Measurements from ENCODE around the gene HOXA2.

The HOXA2 gene

DNA sequence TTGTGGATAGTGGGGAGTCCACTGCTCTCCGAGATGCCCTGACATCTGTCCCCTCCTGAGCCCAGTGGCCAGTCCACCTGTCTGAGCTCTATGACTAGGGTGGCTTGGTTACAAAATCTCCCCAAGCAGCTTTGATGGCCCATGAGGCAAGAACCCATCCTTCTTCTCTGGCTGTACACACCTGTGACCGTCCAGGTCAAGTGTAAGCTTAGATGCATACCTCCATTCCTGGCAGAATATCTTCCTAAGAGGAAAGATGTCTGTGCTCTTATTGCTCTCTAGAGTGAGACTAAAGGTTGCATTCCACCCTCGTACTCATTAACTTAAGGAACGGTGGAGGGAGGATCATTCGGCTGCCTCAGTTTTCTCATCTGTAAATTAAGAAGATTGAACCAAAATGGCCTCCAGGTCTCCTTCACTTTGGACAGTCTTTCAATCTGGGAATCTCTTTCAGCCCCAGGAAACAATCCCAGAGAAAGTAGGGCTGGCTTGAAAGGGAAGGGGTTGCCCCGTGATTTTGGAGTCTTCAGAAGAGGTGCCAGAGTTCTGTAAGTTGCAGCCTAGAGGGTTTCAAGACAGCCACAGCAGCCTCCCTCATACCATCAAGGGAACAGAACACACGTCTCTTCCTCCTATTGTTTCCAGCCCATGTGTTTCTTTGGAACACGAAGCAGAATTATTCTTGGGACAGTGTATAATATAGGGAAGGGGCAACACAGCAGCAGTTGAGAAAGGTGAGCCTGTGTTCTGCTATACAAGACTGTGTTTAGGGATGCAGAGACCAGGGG, 22.6 kb upstream of the HOXA2 start:
- DNase-seq (ENCODE audit: low spot score) = no peak

DNA sequence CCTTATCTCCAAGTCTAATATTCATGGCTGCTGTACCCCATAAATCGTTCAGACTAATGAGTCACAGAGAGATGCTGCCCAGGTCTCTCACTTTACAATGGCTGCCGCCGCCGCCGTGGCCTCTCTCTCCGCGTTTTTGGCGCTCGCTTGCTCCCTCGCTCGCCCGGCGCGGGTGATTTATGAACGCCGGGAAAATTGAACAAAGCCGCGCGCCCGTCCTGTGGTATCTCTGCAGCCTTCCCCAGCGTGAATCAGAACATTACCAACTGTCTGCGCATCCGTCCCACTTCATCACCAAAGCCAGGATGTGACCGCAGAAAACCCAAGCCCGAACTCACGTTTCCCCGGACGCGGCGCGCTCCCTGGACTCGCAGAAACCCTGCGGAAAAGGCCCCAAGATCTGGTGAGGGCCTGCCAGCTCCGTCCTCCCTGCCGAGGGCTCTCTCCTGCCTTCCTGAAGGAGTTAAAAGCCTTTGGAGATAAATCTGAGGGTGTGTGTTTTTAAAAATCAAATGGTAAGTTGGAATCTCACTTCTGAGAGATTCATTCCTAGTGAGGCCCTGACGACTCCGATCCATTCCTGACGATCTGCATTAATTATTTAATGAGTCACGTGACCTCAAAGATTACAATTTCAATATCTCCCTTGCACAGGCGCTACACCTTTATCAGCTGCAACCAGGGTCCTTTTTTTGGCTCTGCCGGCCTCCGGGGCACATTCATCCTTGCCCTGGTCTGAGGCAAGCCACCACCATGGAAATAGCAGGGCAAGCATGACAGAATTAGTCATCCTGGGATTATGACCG, 21.8 kb upstream of the HOXA2 start:
- DNase-seq (ENCODE audit: low spot score) = peak; percentile 81

DNA sequence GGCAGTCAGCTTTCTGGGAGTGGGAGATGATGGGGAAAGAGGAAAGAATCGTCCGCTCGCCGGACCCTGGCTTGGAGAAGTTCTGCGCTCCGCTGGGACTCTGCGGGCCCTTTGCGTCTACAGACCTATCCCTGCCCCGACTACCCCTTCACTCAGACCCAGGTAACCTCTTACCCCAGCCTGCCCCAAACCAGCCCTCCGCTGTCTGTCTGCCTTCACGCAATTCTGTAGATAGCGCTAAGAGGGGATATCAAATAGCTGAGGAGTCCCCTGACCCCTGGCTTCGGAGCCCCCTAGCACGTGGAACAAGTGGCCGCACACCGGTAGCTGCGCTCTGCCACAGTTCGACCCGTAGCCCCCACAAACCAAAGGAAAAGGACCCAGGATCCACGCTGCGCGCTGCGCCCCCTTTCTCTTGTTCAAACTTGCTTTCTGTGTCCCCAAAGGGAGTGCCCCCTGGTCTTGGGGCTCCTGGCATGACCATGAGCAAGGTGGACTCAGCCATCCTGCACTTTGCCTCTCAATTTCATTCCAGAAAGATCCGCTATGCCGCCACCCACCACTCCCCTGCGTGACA, 21.1 kb upstream of the HOXA2 start:
- no peak for DNase-seq (ENCODE audit: low spot score)

DNA sequence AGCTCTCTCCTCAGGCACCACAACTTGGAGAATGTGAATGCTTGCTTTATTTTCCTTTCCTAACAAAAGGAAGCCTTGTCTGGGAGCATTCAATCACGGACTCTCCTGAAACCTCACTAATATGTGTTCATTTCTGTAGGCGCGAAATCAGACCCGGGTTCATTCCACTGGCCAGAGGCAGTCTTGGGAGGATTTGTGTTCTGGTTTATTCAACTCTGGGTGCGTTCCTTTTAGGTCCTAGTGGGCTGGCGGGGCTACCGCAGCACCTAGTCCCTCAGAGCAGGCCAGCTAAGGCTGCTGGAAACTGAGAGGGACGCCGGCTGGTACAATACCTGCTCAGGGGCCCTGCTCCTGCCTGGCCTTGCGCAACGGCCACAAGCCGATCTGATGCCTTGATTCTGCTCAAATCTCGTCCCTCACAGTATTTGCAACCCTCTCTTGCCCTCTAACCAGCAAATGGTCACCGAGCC, 20.6 kb upstream of the HOXA2 start:
- DNase-seq (ENCODE audit: low spot score) = no peak

DNA sequence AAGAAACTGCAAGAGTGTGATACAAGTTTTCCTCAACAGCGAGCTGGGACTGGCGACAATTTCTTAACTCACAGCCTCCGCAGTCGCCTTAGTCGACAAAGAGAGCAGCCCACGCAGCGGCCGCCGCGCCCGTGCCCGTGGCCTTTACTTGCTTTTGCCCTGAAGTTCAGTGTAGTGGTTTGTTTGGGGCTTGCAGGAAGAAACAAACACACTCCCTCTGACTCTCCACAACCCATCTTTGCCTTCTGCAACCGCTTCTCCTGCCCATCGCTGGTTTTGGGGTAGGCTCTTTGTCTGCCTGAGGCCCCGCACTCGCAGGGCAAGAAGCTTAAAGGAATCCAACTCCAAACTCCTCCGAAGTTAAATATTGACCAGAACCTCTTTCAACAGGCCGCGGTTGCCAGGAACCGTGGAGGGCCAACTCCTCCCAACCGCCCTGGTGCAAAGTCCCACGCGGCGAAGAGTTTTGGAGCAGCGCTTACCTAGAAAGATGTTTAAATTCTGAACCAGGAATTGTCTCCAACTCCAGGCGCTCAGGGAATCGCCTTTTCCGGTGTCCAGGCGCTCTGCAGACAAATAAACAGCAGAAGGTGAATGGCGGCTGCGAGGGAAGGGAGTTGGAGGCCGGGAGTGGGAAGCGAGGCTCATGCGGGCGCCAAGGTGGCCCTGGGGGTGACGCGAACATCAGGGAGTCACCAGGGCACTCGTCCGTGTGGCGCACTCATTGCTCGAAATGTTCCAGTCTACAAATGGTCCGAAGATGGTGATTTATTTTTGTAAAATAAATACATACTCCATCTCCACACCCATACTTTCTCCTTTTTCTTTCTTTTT, 19.8 kb upstream of the HOXA2 start:
- no peak for DNase-seq (ENCODE audit: low spot score)

DNA sequence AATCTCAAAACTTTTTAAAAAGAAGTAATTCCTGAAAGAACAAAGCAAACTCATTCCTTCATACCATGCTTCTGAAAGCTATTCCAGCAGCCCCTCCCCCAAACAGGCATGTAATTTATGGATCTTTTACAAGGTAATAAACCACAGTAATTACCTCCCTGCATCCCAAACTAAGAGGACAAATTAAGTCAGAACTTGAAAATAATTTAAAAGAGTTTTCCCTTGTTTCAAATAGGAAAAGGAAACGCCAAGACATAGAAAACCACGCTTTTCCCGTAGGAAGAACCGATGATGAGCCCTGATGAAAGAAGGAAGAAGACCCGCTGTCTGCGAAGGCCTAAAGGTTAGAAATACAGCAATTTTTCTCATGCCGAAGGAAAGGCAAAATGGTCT, 19.2 kb upstream of the HOXA2 start:
- DNase-seq (ENCODE audit: low spot score) = no peak

DNA sequence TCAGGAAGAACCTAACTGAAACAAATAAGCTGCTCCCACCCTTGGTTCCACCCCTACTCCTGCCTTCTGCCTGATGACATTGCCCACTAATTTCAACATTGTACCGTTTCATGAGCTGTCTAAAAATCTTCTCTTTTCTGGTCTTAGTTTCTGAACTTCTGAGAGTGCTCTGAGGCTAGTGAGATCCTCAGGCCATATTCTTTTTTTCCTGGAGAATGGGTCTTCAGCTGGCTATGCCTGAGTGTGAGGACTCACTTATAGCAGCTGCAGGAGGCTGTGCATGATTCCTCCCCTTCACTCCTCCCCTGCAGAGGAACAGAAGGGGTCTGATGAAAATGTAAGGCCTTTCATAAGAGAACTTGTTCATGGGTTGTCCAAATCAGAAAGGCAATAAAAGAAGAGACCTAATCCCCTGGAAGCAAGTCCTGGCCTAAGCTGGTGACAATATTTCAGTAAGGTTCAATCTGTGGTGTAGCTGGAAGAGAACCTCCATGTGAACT, 17.0 kb upstream of the HOXA2 start:
- no peak for DNase-seq (ENCODE audit: low spot score)

DNA sequence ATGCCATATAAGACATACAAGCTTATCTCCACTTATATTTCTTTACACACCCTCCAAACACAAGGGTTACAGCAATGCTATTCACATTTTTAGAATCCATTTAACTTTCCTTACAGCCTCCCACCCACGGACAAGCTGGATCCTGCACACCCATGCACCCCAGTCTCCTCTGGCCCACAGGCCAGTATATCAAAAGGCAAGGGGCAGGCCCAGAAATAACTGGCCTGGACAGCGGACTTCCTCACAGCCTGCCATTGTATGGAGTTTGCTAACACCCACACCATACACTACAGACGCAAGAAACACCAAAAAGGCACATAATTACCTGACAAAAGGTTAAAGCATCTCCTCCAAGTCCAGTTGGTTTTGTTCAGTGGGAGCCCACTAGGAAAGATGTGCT, 16.1 kb upstream of the HOXA2 start:
- DNase-seq (ENCODE audit: low spot score) = no peak

DNA sequence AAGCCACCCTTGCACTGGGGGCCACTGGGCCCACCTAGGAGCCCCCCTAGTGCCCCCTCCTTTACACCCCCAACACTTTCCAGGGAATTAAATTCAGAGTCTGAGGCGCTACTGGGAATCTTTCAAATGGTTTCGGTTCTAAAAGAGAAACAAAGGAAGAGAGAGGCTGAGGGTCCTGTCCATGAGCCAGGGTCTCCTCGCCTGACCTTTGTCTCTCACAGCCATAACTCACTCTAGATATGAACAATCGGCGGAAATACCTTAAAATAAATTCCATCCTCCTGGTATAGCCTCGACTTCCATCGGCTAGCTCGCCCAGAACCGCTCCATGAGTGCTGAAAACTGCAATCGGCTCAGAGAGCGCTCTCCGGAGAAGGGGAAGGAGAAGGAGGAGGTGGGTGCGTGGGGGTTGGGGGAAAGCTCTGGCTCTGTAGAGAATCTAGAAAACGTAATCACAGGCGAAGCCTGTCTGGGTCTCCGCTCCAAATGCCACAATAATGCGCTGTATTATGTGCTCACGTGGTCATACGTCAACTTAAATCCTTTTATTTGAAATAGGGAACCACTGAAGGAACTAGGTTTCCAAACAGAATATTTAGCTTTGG, 15.5 kb upstream of the HOXA2 start:
- DNase-seq (ENCODE audit: low spot score) = no peak

DNA sequence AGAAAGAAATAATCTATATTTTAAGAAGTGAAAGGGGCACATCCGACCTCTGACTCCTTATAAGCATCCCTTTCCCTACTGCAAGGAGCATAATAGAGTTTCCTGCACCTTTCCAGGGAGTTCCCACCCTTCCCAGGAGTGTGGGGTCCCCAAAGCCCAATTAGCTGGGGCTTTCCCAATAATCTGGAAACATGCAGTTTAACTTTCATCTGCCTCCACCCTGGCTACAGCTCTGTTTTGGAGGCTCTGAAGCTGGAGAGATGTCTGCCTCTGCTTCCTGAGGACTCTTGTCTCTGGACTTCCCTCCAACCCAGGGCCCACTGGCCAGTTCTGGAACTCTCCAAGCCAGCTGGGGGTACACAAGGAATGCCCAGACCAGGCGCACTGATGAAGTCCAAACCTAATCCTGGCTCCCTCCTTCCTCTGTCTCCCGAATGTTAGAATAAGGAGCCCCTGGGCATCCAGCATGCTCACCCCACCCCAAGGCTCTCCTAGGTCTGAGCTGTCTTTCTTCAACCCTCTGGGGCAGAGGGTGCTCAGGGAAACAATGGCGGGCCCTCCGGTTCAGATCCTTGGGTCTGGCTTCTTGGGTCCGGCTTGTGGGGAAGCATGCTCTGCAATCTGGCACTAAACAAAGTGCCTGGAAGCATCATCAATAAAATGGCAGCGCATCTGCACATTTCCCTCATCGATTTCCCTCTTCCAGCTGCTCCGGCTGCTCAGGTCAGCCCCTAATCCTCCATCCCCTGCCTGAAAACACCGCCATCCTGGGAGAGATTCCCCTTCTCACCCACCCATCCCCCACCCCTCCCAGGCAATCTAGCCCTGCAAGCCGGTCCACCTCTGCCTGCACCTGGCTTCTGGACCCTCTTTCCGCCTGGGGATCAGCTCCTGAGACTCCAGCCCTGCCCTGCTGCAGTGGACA, 14.7 kb upstream of the HOXA2 start:
- DNase-seq (ENCODE audit: low spot score) = no peak

DNA sequence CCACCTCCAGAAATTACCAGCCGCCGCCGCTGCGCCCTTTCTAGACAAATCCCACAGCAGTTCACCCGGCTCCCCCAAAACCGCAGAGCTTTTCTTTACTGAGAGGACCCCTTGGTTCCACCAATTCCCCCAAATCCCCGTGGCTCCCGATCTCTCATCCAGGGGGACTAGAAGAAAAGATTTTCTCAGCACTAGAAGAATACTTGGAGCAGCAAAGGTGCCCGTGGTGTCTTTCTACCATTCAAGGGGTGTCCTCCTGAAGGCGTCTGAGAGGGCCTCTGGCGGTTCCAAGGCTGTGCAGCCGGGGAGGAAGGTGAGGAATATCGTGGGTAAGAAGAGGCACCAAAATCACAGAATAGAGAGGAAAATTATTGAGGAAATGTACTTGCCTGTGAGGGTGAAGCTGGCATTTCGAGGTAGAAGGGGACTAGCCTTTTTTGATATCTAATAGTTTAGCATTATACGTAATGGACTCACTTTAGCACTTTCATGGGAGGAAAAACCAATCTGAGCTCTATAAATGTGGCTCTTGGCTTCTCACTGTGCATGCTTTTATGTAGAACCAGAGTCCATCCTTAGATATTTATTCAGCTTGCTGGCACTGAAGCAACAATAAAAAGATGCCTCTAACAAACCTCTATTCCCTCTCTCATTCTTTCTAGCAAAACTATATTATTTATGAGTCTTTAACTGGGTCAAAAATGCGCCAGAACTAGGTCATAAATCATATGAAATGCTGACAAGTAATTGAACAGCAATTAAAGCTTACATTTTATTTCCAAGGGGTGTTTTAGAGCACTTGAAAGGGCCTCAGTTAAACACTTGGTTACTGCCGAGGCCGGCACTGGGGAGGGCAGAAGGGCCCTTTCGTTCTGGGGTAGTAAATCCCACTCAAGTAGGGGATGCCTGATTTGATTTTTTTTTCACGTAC, 13.8 kb upstream of the HOXA2 start:
- no peak for DNase-seq (ENCODE audit: low spot score)

DNA sequence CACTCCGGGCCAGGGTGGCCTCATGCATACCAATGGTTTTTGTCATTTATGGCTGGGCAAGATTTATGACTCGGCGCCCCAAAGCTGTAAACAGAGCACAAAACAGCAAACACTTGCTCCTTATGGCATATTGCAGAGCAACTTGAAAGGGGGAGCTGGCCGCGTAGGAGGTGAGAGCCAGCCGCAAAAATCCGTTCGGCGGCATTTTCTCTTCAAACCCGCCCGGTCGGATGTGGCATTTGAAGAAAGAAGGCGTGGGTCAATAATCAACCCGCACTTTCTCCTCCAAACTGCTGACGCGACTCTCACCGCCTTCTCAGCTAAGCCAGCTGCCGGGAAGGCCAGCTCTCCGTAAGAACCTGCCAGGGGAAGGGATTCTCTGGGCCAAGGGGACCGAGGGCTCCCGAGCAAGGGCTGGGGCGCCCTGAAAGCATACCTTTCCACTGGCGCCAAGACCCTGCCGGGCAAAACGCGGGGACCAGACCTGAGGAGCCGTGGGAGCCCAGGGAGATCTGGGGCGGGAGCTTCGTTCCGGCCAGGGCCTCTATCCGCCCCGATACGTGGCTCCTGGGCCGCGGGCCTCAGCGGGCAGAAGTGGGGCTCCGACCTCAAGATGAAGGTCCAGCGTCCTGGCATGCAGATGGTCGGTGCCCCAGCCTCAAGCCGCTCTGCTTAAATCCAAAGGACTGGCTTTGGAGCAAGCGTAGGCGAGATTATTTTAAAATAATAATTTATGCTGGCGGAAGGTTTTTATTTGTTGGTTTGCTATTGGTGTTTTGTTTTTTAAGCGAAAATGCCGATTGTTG, 12.9 kb upstream of the HOXA2 start:
- peak; percentile 82 for DNase-seq (ENCODE audit: low spot score)

DNA sequence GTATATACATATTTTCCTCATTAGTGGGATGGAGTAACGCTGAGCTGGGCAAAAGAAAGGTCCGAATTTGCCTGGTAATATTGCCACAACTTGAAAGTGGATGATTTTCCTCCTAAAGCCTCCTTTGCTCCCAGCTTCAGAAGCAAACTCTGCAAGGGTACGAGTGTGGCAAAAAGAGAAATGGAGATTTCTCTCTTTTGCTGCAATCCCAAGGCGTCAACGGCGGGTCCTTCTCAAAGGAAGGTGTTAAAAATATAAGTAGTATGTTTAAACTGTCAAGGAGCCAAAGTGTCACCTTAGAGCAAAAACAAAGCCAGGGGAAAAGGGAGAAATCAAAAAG, 12.4 kb upstream of the HOXA2 start:
- no peak for DNase-seq (ENCODE audit: low spot score)

DNA sequence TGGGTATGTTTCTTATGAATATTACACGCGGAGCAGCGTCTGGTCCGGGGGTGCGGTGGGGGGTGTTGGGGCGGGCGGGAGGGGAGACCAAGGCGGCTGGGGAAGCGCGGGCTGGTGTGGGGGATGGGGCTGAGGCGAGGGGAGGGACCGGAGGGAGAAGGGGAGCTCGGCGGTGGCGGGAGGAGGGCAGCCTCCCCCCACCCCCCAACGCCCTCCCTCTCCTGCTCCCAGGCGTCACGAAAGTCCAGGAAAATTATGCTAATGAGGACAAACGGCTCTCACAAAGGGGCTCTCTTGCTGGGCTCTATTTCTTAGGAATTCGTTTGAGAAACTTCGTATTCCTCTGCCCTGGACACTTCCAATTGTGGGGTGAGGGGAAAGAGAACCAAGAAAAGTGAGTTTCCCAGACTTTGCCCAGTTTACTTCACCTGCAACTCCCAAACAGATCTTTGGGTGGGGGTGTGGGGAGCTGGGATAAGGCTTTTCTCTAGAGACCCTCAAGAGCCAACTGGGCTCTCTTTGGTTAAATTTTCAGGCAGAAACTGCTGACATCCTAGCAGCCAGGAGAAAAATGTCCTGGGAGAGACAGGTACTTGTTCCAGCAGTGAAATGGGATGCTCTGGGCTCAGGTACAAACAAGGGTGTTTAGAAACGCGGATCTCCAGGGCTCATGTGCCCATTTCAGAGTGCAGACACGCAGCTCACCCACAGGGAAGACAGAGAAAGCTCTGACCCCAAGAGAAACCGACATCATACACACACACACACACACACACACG, 11.7 kb upstream of the HOXA2 start:
- peak; percentile 44 for DNase-seq (ENCODE audit: low spot score)

DNA sequence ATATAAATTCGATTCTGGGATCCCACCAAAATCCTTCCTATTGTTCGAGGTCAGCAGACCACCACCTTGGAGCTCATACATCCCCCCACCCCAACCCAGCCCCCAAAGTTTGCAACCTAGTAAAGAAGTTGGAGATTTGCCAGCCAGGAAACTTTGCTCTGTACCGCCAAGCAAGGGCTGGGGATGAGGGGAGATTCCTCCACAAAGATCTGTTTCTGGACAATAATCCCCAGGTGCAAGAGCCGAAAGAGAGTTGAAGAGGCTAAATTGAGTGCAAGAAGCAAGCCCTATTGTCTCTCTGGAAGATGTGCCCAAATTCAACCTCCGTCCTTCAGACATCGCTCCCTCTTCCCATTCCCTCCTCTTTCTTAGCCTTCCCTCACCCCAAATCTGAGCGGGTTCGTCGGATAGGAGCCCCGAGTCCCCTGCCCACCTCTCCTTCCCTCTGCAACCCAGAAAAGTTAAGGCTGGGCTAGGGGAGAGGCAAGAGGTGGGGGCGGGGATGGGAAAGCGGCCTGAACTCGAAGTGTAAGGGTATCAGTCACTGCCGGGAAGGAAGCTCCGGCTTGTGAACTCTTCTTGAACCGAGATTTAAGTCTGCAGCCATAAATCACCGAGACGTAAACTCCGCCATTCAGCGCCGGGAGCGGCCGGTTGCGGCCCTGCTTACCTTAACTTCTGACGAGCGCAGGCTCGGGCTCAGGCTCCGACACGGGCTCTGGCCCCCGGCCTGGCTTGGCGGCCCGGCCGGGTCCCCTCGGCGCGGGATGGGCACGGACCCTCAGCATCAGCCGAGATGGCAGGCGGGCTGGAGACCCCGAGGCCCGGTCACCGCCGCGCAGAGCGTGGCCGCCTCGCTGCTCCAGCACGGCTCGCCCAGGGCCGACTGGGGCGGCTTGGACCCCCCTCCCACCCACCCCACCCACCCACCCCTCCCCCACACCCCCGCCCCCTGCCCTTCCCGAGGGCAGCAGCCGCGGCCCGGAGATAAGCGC, 10.8 kb upstream of the HOXA2 start:
- peak; percentile 71 for DNase-seq (ENCODE audit: low spot score)

DNA sequence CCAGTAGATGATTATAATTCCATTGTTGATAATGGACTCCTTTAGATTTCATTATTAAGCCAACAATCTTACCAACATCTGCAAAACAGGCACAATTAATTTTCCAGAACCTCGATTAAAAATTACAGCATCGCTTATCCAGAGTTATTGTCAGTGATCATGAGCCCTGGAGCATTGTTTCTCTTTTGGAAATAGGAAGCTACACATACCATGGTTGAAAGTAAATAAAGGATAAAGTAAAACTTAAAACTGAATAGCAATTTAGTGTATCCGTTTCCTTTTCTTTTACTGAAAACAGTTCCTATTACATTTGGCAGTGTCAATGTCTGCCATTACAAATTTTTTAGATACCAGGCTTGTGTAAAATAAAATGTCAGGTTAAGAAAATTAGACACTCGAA, 9.9 kb upstream of the HOXA2 start:
- DNase-seq (ENCODE audit: low spot score) = no peak

Measured in AG08396 (cell line).